HG03025 (cell line): ENCODE results near the gene GCLC.

ENCODE experiments used
- ATAC-seq: cut with Tn5 transposase; IDR thresholded peaks from one replicate; pipeline ENCODE4 v1.9.1; 2021; ENCODE audit warnings: mild to moderate bottlenecking, moderate library complexity; ENCODE audit not compliant: unreplicated experiment, low FRiP score

GCLC gene

DNA sequence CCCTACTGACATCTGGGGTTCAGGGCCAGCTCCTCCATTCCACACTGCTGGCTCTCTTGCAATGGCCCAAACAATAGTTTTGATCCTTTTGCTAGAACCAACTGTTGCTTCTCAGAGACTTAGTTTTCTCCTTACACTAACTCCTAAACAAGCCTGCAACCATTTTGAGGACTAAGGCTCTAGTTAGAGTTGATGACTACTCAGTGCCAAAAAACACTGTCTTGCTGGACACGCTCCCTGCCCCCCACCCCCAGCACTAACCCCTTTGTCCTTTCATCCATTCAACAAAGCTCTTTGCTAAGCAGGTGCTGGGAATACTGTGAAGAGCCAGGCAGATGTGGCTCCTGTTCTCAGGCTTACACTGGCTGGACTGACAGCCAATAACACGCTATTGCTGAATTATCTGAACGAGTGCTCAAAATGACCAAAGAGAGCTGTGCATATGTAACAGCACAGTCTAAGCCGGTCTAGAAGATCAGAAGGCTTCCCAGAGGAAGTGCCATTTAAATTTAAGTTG lies 17.6 kb downstream of the GCLC start:
- no peak for ATAC-seq

DNA sequence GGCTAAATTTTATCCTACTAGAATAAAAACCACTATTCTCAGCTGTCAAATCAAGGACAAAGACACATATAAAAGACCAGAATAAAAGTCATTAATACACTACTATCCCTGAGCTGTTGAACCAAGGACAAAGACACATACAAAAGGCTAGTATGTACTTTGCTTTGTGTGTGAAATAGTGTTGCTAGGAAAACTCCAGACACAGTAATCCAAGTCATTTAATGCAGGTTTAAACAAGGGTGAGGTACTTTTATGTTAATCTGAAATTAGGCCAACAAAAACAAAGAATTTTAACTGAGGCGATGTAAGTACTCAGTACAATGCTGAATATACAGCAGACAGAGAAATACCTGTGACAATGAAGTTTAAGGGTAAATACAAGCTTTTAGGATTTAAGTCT lies 18.9 kb downstream of the GCLC start:
- ATAC-seq = no peak

DNA sequence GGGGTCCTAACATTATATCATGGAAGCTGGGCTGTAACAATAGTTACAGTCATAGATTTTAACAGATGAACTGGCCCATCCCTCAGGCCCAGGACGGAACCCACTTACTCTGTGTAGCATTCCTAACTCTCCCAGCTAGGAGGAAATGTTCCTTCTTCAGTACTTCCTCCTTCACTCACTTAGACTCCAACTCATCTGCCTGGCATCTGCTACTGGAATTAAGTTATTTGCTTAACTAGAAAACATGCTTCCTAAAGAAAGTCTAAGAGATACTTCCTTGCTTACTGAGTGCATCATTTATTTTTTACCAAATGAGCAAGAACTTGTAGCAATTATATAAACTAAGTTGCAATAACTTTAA lies 20.5 kb downstream of the GCLC start:
- ATAC-seq = no peak

DNA sequence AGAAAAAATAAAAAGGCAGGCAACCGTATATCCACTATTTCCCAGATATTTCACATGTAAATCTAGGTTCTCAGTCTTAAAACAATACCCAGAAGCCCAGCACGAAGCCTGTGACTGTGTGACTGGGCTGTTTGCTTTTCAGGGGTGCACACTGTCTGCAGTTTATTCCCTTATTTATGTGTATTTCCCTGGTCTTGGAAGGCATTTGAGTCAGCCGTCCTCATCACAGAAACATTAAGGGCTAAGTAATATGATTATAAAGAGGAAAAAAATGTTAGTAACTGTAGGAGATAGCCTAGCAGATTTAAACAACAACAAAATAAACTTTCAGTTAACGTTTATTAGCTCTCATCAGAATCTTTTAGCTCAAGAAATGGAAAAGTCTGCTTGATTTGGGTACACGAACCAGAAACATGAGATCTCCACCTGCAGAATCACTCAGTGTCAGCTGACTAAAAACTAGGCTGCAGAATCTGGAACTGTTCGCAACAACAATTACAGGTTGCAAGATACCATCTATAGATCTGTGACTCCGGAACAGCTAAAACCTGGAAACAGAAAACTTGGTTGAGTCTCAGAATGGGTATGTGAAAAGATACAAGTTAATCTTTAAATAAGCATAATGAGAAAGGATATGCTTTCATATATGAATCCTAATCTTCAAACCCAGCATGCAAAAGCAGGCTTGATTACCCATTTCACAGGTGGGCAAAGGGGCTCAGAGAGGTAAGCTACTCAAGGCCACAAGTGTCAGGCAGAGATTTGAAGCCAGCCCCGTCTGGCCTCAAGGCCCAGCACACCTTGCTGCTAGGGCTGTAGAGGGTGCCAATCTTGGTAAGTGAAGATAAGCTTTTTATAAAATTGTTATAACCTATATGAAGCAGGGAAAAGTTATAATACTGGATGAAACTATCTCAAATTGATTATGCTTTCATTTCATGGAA lies 21.1 kb downstream of the GCLC start:
- no peak for ATAC-seq

GRCh38 chr6:53520320-53520928 lies 24.5 kb downstream of the GCLC start:
- ATAC-seq = no peak

GRCh38 chr6:53518862-53519261 lies 26.0 kb downstream of the GCLC start:
- ATAC-seq = no peak

DNA sequence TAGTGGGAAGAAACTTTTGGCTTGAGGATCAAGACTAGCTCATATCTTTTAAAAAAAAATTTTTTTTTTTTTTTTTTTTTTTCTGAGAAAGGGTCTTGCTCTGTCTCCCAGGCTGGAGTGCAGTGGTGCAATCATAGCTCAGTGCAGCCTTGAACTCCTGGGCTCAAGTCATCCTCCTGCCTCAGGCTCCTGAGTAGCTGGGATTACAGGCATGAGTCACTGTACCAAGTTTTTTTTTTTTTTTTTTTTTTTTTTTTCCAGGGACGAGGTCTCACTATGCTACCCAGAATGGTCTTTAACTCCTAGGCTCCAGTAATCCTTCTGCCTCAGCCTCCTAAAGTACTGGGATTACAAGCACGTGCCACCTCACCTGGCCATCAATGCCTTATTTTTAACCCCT lies 27.9 kb downstream of the GCLC start:
- ATAC-seq = no peak

DNA sequence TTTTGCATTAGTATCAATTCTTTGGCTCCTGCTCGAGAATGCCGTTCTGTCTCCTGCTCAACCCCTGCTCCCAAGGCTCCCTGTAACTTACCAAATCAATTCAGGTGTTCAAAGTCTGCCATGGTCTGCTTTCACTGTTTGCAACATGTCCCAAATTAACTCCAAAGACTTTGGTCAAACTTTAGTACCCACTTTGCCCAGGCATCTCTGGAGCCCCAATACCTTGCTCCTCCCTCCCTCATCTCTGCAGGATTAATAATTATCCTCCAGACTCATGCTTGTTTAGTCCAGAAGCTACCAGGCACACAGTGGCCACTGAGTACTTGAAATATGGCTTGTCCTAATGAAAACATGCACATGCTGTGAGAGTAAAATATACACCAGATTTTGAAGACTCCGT lies 30.2 kb downstream of the GCLC start:
- ATAC-seq = no peak

GRCh38 chr6:53513519-53513966 lies 31.4 kb downstream of the GCLC start:
- no peak for ATAC-seq

DNA sequence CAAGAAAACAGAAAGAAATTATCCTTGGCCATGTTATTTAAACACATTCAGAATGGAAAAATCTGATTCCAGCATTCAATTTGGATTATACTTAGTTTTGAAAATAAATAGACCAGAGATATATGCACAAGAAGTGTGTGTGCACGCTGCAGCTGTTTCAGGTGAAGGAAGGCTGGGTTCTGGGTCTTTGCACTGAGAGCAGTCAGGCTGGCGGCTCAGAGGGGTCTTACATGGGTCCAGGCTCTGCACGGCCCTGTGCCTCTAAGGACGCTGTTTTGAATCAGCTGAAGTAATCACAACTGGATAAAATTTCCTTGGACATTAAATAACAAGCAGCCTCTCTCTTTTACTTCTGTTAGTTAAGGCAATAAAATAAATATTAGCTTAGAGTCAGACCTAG lies 31.8 kb downstream of the GCLC start:
- no peak for ATAC-seq

GRCh38 chr6:53512626-53513025 lies 32.3 kb downstream of the GCLC start:
- no peak for ATAC-seq

DNA sequence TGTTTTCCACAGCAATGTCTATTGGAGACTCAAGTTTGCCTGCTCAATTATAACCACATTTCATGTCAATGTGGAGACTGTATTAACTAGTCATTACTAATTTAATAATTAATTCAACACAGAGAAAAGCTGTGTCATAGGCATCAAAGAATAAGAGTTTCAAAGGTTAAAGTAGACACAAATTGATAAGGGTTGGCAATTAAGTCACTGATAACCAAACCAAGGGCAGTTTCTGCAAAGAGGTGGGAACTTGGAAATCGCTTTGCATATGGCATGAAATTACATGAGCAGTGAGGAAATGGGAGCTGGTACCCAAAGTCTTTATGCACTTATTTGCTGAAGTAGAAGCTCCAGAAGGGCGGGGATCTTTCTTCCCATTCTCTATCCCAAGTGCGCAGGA lies 34.2 kb downstream of the GCLC start:
- ATAC-seq = no peak

DNA sequence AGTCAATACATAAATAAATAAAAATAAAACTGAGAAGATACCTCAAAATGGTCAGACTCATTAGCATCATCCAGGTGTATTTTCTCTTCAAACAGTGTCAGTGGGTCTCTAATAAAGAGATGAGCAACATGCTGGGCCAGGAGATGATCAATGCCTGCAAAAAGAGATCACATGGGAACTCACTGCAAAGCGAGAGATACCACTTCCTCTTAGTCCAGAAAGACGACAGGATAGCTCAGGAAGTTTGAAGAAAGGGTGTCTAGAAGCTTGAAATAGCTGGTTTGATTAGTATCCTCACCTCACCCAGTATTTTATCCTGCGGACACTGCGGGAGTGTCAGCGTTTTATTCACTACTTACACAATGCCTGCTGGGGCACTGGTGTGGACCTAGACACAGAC lies 38.0 kb downstream of the GCLC start:
- no peak for ATAC-seq

DNA sequence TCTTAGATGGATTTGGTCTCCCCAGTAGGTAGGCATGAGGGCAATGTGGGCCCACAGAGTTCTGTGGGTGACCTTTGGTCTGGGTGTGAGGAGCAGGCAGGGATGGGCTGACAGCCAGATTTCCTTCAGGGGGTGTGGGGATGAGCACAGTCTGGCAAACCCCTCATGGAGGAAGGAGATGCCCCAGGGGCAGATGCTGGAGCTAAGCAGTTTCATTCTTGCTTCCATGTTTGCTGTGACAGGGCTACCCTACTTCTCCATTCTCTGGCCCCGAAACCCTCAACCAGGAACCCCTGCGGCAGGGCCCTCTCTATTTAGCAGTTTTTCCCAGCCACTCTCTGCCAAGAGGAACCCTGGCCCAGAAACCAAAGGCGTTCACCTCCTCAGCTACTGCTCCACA lies 40.4 kb downstream of the GCLC start:
- no peak for ATAC-seq

DNA sequence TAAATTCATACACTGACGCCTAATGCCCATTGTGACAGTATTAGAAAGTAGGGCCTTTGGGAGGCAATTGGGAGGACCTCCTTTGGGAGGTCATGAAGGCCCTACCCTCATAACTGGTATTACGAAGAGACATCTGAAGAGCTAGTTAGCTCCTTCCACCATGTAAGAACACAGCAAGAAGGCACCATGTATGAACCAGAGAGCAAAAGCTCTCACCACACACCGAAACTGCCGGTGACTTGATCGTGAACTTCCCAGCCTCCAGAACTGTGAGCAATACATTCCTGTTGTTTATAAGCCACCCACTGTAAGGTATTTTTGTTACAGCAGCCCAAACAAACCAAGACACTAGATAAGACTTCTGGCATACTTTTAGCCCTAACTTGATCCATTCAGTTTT lies 41.8 kb downstream of the GCLC start:
- no peak for ATAC-seq

DNA sequence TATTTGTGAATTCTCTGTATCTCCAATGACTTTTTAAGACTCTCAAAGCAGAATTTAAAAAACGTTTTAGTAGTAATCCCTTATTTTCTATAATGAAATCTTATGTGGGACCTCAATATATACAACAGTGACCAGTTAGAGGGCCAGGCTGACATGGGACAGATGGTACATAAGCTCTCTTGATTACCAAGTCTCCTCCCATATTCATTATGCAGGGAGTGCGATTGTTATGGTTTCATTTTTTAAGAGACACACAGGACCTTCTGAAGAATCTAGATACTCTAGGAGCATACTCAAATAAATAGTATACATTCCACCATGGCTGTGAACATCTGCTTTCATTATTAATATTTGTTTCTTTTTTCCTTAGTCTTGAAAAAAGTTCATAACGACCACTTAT lies 43.5 kb downstream of the GCLC start:
- no peak for ATAC-seq

DNA sequence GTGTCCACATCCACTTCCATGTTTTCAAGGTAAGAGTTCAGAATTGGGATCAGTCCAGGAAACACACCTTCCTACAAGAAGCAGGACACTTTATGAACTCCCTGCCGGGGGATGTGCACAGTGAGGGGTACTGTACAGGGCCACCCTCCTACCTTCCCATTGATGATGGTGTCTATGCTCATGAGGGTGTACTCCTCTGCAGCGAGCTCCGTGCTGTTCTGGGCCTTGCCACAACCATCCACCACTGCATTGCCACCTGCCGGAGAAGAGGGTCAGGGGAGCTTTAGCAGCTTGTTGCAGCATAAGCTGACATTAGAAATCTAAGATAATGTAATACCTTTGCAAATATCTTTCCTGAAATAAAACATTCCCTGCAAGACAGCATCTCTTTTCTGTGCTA lies 44.8 kb downstream of the GCLC start:
- no peak for ATAC-seq

DNA sequence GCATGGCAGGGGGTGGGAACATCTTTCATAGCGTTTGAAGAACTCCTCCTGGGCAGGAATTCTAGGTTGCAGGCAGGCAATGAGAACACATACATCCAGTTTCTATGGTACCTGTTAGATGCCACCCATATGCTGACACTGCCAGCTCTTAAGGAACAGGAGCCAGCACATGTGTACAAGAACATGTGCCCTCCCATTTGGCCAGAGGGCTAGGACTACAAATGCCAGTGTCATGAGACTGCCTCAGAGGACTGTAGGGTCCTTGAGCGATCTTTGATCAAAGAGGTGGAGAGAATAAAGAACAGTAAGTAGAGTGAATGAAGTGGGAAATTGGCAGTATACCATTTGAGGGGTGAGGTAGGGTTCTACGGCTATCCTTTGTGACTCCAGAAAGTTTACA lies 45.8 kb downstream of the GCLC start:
- no peak for ATAC-seq

- ATAC-seq = no peak
Observed at GRCh38 chr6:53498649-53499048, 46.3 kb downstream of the GCLC start.

DNA sequence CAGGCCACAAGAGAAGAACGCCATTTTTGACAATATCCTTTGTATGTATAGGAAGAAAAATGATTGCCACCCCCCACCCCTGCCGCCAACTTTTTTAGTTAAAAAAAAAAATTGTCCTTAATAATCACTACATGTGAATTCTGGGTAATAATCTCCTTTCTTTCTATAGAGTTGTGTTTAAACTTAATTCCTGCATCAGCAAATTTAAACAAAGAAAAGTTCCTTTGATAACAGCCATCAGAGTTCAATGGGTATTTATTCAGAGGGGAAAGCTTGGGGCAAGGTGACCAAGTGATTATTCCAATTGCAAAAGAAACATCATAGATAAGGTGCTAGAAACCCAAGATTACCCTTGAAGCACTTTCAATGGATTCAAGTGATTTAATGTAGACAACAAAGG lies 47.0 kb downstream of the GCLC start:
- no peak for ATAC-seq

DNA sequence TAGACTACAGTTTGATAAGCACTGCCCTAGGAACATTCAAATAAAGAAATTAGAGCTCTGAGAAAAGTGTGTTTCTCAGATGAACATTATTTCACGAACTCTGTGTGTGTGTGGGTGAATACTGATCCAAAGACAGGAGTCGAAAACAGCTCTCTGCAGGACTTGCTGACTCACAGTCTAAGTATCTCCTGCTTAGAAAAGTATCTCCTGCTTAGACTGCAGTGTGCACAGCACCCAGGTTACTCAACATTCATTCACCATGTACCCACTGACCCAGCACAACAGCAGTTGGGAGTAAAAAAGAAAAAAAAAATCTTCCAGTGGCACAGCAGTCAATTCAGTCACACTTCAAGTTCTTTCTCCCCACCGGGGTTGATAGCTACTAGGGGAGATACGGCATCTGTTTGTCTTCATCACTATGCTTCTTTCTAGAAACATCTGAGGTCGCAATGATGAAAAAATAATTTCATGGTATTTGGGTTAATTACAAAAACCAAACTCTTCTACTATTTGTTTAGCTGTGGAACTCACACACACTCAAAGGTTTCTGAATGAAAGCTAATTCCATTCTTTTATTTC lies 48.0 kb downstream of the GCLC start:
- no peak for ATAC-seq
